OCI-LY7 (cell line): ENCODE data around the gene TERB1. TPM values are rescaled to one million over a fixed set of nuclear protein-coding genes. Genes with fewer than 3 reads are reported as not detected.

ENCODE experiments used
- BruUV-seq: library from RNA; stranded (reverse); fragments of 400-500 nt; replicated peaks from 2 replicates; lab custom pipeline; 2021; lab: Mats Ljungman, UMichigan
- CTCF ChIA-PET: fragments of 300-600 bp; sonication (Branson Sonifier 250); formaldehyde crosslinking; loops from one replicate; lab custom pipeline; 2022; ENCODE audit warnings: antibody characterized with exemption; ENCODE audit not compliant: unreplicated experiment; lab: Charles Lee
- POLR2A ChIA-PET: fragments of 300-600 bp; sonication (Branson Sonifier 250); formaldehyde crosslinking; loops from one replicate; lab custom pipeline; 2022; ENCODE audit warnings: antibody characterized with exemption; lab: Charles Lee
- DNase-seq: peaks from one replicate; pipeline ENCODE4 v3.0.0-alpha.2; 2015; ENCODE audit warnings: low spot score
- H2AFZ ChIP-seq: fragments of 200-600 bp; sonication (generic), shearing (Covaris generic); 2 replicates; pipeline ENCODE4 v1.6.1; 2014; ENCODE audit warnings: mild to moderate bottlenecking, antibody characterized with exemption, low read length, moderate library complexity
- H3K27ac ChIP-seq: fragments of 200-600 bp; sonication (generic); 2 replicates; pipeline ENCODE4 v1.5.1; 2014; ENCODE audit warnings: mixed run types, low read depth, mild to moderate bottlenecking, moderate library complexity, low read length, inconsistent platforms; ENCODE audit not compliant: poor library complexity, severe bottlenecking
- H3K36me3 ChIP-seq: fragments of 200-600 bp; sonication (generic); 2 replicates; pipeline ENCODE4 v1.6.1; 2014; ENCODE audit warnings: mild to moderate bottlenecking, antibody characterized with exemption, low read length, moderate library complexity, mixed read lengths; ENCODE audit not compliant: insufficient read depth
- H3K4me1 ChIP-seq: fragments of 200-600 bp; sonication (generic); 2 replicates; pipeline ENCODE4 v1.5.1; 2014; ENCODE audit warnings: mild to moderate bottlenecking, low read length; ENCODE audit not compliant: insufficient read depth, poor library complexity, severe bottlenecking
- H3K4me2 ChIP-seq: fragments of 200-600 bp; sonication (generic); 2 replicates; pipeline ENCODE4 v1.6.1; 2014; ENCODE audit warnings: mild to moderate bottlenecking, low read length
- H3K4me3 ChIP-seq: fragments of 200-600 bp; sonication (generic); 2 replicates; pipeline ENCODE4 v1.5.1; 2014; ENCODE audit warnings: mild to moderate bottlenecking, low read depth, low read length; ENCODE audit not compliant: poor library complexity, severe bottlenecking
- H3K79me2 ChIP-seq: fragments of 200-600 bp; sonication (generic); 2 replicates; pipeline ENCODE4 v1.6.1; 2016; ENCODE audit warnings: low read depth, mild to moderate bottlenecking, low read length, moderate library complexity, mixed read lengths; ENCODE audit not compliant: insufficient read depth
- H3K9me2 ChIP-seq: fragments of 200-600 bp; sonication (generic); 2 replicates; pipeline ENCODE4 v1.6.1; 2016; ENCODE audit warnings: mild to moderate bottlenecking, low read length, mixed read lengths; ENCODE audit not compliant: insufficient read depth
- H3K9me3 ChIP-seq: fragments of 200-600 bp; sonication (generic); 2 replicates; pipeline ENCODE4 v1.6.1; 2014; ENCODE audit warnings: mild to moderate bottlenecking, mixed run types, low read length, mixed read lengths
- H4K20me1 ChIP-seq: fragments of 200-600 bp; sonication (generic); 2 replicates; pipeline ENCODE4 v1.6.1; 2014; ENCODE audit warnings: mild to moderate bottlenecking, antibody characterized with exemption, low read length, moderate library complexity, mixed read lengths; ENCODE audit not compliant: insufficient read depth
- CTCF ChIP-seq: fragments of 200-600 bp; sonication (generic); conservative IDR thresholded peaks from 2 replicates; pipeline ENCODE4 v1.5.1; 2014; ENCODE audit warnings: mild to moderate bottlenecking, antibody characterized with exemption, low read length, moderate library complexity, mixed read lengths
- EZH2phosphoT487 ChIP-seq: fragments of 200-600 bp; sonication (generic); IDR thresholded peaks from 2 replicates; pipeline ENCODE4 v1.6.1; 2018; ENCODE audit warnings: low read depth, borderline replicate concordance, mild to moderate bottlenecking, mixed run types, antibody characterized with exemption, low read length, moderate library complexity, mixed read lengths
- intact Hi-C: fragments of 100-400 bp; cut with micrococcal nuclease; formaldehyde crosslinking; loops from one replicate; pipeline ENCODE4 v1.10.0; 2022; ENCODE audit not compliant: unreplicated experiment
- total RNA-seq, 2 experiments: library from RNA; depleted of rRNA in 1 of 2; stranded (reverse); fragments of >200 nt in 1 of 2; shearing (Covaris generic) in 1 of 2; gene quantifications; 2 replicates each; pipeline ENCODE4 v1.2.3, GENCODE V29; 2014 to 2022

TERB1 gene
- total RNA-seq, 2 experiments from 2014 or later = 0.17 TPM; not detected in 1

- BruUV-seq = no TSS peak
- no peak overlapping the region for H3K4me2 ChIP-seq
- no peak for TF ChIP-seq CTCF
- no peak for TF ChIP-seq EZH2phosphoT487
- ChIA-PET CTCF (no interaction called here), POLR2A (no interaction called here)
- DNase-seq = no peak
- no peaks in the 10 kb centered on the region for H3K4me1 ChIP-seq
- H4K20me1 ChIP-seq = peaks cover 4% of the 10 kb centered on the region
- H3K9me2 ChIP-seq = no peaks in the 10 kb centered on the region
- H3K27ac ChIP-seq = no peak overlapping the region
- H2AFZ ChIP-seq = no peak overlapping the region
- H3K4me3 ChIP-seq = no peak overlapping the region
- H3K79me2 ChIP-seq = peaks cover 9% of the 10 kb centered on the region
- intact Hi-C loops = no loop called here
- peaks cover 100% of the 10 kb centered on the region for H3K36me3 ChIP-seq
- no peaks in the 10 kb centered on the region for H3K9me3 ChIP-seq
Measured at GRCh38 chr16:66735891-66736290, 65.5 kb downstream of the TERB1 start.

GRCh38 chr16:66731101-66731500 lies 70.3 kb downstream of the TERB1 start:
- Histone ChIP-seq H3K4me2 (no peak overlapping the region), H3K9me3 (no peaks in the 10 kb centered on the region), H3K27ac (no peak overlapping the region), H2AFZ (no peak overlapping the region), H3K9me2 (no peaks in the 10 kb centered on the region), H3K4me1 (no peaks in the 10 kb centered on the region), H3K4me3 (no peak overlapping the region), H4K20me1 (no peaks in the 10 kb centered on the region), H3K79me2 (no peaks in the 10 kb centered on the region), H3K36me3 (peaks cover 93% of the 10 kb centered on the region)
- DNase-seq = no peak
- ChIA-PET POLR2A (interaction anchor here (0.5 to 1.0 kb wide), 2 partner anchors 17 kb away, joined by 5 read pairs; no protein-coding TSS in a partner anchor), CTCF (interaction anchor here (0.5 kb wide), 1 partner anchor 137 kb away, joined by 5 read pairs; no protein-coding TSS in a partner anchor)
- intact Hi-C loops = no loop called here
- BruUV-seq = no TSS peak
- TF ChIP-seq CTCF (no peak), EZH2phosphoT487 (no peak)

- CTCF ChIA-PET = interaction anchor here (0.9 kb wide), 1 partner anchor 139 kb away, joined by 3 read pairs; no protein-coding TSS in a partner anchor
- no peak overlapping the region for H3K4me2 ChIP-seq
- POLR2A ChIA-PET = no interaction called here
- H3K4me3 ChIP-seq = no peak overlapping the region
- TF ChIP-seq CTCF (no peak), EZH2phosphoT487 (no peak)
- BruUV-seq = no TSS peak
- H3K79me2 ChIP-seq = no peaks in the 10 kb centered on the region
- H4K20me1 ChIP-seq = no peaks in the 10 kb centered on the region
- no peaks in the 10 kb centered on the region for H3K9me2 ChIP-seq
- intact Hi-C loops = loop anchor here (1.0 to 10.0 kb wide), 2 partner anchors 138 to 324 kb away; no protein-coding TSS in a partner anchor
- no peaks in the 10 kb centered on the region for H3K4me1 ChIP-seq
- DNase-seq = no peak
- H3K27ac ChIP-seq = peak overlapping the region; percentile 0
- H2AFZ ChIP-seq = no peak overlapping the region
- H3K36me3 ChIP-seq = peaks cover 93% of the 10 kb centered on the region
- no peaks in the 10 kb centered on the region for H3K9me3 ChIP-seq
Measured at GRCh38 chr16:66728804-66729203, 72.6 kb downstream of the TERB1 start.
